Activated CD4-positive, CD25-positive, alpha-beta regulatory T cell (primary cell): ENCODE data around the gene CIC.
A peak's percentile ranks its signal among the peaks of the same experiment; 100 is the strongest.

Source experiments
- DNase-seq, 4 experiments: peaks; one replicate each; lab custom pipeline; 2025; lab: John Stamatoyannopoulos, UW

CIC gene

GRCh38 chr19:42277821-42278451 is 8.9 kb downstream of the CIC start:
- no peak for DNase-seq

- DNase-seq, result no peak
These were observed 9.6 kb downstream of the CIC start for GRCh38 chr19:42278452-42279154.

DNA sequence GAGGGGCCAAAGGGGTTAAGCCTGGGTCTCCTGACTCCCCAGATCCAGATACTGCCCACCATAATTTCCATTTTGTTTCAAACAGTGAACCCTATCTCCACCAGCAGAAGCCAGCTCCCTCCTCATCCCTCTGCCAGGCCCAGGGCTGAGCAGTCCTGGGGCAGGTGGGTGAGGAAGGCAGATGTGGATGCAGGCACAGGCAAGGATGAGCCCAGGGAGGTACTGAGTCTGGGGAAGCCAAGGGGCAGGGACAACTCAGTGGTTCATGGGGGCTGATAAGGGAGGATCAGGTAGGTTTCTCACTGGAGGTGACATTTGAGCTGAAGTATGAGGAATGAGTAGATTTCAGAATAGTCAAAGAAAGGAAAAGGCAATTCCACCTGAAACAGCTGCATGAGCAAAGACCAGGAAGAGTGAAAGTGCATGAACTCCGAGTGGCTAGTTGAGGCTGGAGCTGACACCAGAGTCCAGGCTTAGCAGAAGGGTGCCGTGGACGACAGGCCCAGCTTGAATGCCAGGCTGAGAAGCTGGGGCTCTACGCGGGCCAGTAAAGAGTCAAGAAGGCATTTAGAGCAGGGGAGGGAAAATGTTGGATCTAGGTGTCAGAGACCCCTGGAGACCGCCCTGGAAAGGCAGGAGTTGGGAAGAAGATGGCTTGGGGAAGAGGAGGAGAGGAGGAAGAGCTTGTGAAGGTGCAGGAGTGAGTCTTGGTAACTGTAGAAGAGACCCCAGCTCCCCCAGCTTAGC is 10.3 kb downstream of the CIC start:
- no peak for DNase-seq

- DNase-seq, result peak; percentile 63 to 73 (median 67)
These were observed 11.1 kb downstream of the CIC start for GRCh38 chr19:42279902-42280814.

DNA sequence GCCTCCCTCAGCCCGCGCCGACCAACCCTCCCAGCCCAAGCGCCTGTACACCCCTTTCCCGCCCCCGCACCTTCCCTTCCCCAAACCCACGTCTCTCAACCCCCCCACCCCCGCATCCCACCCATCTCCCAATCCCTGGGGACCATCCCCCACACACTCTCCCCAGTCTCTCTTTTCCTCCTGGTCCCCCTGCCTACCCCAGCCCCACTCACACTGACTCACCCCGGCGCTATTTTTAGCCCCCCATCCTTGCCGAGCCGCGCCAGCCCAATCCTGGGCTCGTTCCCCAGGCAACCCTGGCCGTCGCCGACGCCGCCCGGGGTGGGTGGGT is 11.7 kb downstream of the CIC start:
- DNase-seq, result no peak

DNA sequence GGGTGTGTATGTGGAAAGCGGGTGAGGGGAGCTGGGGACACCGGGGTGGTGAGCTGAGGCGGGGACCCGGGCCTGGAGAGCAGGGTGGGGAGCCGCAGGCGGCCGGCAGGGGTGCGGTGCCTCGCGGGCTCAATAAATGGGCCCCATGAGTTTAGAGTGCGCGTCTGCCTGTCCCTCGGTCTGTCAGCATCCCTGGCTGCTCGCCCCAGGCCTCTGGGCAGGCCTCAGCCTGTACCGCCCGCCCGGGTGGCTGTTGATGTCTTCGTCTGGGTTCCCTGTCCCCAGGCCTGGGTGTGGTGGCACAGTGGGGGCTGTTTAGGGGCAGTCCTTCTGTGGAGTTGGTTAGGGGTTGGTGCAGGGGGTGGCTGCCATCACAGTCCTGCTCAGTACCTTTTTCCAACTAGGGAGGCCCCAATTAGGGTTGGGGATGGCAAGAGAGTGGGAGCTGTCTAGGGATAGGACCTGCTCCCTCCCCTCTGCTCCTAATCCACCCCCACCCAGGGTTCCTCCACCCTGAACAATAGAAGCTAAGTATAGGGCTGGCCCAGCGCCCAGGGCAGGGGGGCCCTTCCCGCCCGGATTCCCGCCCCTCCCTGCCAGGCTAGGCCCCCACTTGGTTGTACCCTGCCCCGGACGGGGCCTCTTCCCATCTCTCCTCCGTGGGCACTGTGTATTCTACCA is 12.2 kb downstream of the CIC start:
- no peak for DNase-seq

DNA sequence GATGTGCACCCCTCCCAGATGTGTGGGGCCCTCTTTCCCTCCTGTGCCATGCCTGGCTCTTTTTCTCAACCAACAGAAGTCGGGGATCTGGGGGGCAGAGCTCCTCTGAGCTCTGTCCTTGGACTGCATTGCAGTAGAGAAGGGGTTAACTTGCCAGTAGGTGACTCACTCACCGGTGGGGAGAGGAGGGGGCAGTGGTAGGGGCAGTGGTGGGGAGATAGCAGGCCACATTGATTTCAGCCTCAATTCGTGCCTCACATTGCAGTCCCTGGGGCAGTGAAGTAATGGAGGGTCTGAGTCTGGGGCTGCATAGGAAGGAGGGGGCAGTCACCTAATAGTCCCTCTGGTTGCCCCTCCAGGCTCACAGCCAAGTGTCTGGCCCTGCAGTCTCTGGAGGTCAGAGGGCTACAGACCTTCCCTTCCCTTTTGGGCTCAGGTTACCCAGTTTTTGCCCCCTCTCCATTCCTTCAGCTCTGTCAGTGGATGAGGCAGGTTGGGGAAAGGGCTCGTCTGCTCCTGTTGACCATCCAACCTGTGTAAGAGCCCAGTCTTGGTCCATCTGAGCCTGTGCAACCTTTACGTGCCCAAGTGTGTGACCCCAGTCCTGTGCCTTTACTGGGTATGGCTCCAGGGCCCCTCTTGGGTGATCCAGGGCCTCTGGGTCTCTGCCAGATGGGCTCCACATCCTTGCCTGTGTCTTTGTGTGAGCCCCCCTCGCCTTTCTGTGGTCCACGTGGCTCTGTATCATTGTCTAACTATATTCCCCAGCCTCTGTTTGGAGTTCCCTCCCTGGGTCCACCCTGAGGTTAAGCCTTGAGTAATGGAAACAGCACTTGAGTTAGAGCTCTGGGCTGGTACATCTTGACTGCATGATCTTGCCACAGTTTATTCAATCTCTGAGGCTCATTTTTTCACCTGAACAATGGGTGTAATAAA is 13.0 kb downstream of the CIC start:
- DNase-seq, result no peak

DNA sequence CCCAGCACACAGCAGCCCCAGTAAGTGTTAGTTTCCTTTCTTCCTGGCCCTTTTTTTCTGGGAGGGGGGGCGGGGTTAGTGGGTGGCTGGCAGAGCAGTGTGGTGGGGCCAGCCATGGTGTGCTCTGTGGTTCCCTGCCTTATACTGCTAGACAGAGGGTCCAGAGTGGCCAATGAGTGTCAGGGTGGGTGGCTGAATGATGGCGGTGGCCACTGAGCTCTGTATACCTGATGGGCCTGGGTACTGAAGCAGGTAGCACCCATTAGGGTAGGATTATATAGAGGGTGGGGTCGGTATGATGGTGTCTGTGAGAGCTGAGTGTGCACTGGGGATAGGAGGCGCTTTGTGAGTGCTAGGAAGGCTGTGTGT is 13.8 kb downstream of the CIC start:
- DNase-seq, result no peak

DNA sequence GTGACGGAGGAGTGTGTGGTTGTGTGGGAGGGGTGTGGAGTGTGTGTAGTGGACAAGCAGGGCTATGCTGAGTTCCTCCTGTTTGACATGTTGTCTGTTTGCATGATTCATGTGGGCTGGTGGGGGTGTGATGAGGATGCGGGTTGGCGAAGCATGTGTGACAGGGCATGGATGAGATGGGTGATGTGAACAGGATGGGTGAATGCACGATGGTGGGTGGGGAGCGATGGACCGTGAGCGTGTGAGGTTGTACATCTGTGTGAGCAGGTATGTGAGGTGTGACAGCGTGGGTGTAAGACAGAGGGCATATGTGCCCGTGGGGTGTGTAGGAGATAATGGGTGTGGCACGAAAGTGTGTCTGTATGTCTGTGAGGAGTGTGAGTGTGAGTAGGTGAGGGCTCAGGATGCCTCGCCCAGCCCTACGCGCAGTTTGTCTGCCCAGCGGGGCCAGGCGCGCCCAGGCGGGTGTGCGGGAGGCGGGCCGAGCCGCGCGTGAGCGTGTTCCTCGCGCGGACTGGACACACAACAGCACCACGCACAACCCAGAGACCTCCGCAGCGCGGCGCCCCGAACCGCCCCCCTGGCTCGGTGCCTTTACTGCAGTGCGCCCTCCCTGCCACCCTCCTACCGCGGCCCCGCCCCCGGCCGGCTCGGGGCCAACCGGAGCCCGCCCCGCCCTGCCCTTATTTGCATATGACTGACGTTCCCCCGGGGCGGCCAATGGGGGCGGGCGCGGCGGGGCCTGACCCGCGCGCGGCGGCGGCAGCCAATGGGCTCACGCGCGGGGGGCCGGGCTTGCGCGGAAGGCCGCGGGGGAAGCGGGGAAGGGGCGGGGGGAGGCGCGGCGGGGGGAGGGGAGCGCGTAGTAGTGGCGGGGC is 14.4 kb downstream of the CIC start:
- peak; percentile 92 to 98 (median 96) for DNase-seq

- peak; percentile 58 to 81 (median 73) for DNase-seq
These were observed 15.0 kb downstream of the CIC start for GRCh38 chr19:42284066-42284501.

- DNase-seq, result no peak
These were observed 15.7 kb downstream of the CIC start for GRCh38 chr19:42284591-42285341.

DNA sequence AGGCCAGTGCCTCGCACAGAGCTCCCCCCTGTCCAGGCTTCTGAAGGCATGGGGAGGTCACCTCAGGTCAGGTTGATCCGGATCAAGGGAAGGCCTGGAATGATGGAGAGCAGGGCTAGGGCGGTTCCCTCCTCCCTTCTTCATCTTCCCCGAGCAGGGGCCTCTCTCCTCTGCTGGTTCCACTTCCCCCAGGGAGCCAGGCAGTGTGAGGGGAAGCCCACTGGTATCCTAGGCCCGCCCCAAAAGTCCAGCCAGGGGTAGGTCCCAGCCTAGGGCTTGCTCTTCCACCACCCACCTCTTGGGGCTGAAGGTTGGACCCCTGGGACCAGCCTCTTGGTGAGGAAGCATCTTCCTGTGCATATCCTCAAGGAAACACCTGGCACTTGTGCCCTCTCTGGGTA is 16.5 kb downstream of the CIC start:
- no peak for DNase-seq

GRCh38 chr19:42285988-42286348 is 16.9 kb downstream of the CIC start:
- no peak for DNase-seq

DNA sequence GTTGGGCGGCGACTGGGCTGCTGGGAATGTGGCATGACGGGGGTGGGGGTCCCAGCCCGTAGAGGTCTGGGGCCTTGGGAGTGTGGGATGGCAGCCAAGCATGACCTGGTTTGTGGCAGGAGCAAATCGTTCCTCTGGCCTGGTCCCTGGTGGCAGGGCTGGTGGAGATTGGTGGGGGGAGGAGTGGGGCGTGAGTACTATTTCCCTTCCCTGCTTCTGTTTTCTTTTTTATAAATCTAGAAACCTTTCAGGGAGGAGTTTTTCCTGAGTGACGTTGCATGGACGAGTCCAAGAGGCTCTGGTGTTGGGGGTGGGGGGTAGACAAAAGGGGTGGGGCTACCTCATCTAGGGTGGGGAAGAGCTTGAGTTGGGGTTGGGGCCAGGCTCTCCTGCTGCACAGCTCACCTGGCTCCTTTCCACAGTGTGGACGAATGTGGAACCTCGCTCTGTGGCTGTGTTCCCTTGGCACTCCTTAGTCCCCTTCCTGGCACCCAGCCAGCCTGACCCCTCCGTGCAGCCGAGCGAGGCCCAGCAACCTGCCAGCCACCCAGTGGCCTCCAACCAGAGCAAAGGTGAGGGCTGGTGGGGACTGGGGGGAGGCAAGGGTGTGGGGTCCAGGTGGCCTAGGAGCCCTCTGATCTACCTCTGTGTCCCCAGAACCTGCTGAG is 17.4 kb downstream of the CIC start:
- no peak for DNase-seq

- no peak for DNase-seq
These were observed 18.2 kb downstream of the CIC start for GRCh38 chr19:42287017-42287826.

DNA sequence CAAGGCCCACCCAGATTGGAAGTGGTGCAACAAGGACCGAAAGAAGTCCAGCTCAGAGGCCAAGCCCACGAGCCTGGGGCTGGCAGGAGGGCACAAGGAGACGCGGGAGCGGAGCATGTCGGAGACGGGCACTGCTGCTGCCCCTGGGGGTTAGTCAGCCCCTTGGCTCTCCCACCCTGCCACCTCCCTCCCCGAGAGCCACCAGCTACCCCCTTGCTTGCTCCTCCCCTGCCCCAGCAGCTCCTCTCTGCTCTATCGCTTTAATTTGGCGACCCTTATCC is 18.7 kb downstream of the CIC start:
- no peak for DNase-seq

- no peak for DNase-seq
These were observed 19.3 kb downstream of the CIC start for GRCh38 chr19:42288387-42288786.
